Stimulated activated CD4-positive, alpha-beta T cell treated with anti-CD3 and anti-CD28 coated beads, Interleukin-1b, Interleukin-23, amount 100 ng/mL, for 48 hours (primary cell): ENCODE measurements around the gene TMPRSS7.

Experiments used
- DNase-seq: peaks from one replicate; pipeline ENCODE4 v3.0.0-alpha.2; 2020

Gene TMPRSS7

GRCh38 chr3:112129925-112130637, 95.5 kb downstream of the TMPRSS7 start:
- no peak for DNase-seq

GRCh38 chr3:112130638-112130993, 96.1 kb downstream of the TMPRSS7 start:
- DNase-seq: no peak
